Measurements from ENCODE around the gene KASH5.

DNA sequence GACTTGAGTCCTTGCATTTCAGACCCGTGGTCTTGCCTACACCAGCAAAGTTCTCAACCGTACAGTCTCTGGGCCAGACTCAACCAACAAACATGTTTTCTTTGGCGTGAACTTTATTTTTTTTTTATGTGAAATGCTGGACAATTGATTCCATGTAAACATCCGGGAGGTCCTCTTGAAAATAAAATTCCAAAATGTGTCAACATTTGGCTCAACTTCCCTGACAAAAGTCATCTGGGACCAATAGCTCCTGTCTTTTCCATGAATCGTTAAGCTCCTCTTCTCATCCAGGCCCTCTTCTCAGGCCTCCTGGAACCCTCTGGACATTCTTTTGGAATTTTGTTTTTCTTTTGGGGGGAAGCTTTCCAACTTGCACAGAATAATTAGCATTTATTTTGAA lies 67.7 kb downstream of the KASH5 start:
- TF ChIP-seq ZFP36 (IDR thresholded peaks at IDR 0.05; ENCODE audit: borderline replicate concordance, partially characterized antibody) (no peak), POLR2A (IDR thresholded peaks at IDR 0.05; ENCODE audit: low read length) (no peak), SMC3 (IDR thresholded peaks at IDR 0.05) (no peak), JUN (IDR thresholded peaks at IDR 0.05) (no peak), ZNF302 (CRISPR knock-in tag; IDR thresholded peaks at IDR 0.05) (no peak), RAD21 (conservative IDR thresholded peaks at IDR 0.05 in 1 of 2, IDR thresholded peaks at IDR 0.05 in 1 of 2) (no peak), BHLHE40 (IDR thresholded peaks at IDR 0.05; ENCODE audit: low read depth, low read length) (no peak), JUNB (IDR thresholded peaks at IDR 0.05) (no peak), MAZ (IDR thresholded peaks at IDR 0.05; ENCODE audit: borderline replicate concordance, low read depth, low read length) (no peak), FOSB (CRISPR knock-in tag; IDR thresholded peaks at IDR 0.05) (no peak)
- TF ChIP-seq, protein P1, sequence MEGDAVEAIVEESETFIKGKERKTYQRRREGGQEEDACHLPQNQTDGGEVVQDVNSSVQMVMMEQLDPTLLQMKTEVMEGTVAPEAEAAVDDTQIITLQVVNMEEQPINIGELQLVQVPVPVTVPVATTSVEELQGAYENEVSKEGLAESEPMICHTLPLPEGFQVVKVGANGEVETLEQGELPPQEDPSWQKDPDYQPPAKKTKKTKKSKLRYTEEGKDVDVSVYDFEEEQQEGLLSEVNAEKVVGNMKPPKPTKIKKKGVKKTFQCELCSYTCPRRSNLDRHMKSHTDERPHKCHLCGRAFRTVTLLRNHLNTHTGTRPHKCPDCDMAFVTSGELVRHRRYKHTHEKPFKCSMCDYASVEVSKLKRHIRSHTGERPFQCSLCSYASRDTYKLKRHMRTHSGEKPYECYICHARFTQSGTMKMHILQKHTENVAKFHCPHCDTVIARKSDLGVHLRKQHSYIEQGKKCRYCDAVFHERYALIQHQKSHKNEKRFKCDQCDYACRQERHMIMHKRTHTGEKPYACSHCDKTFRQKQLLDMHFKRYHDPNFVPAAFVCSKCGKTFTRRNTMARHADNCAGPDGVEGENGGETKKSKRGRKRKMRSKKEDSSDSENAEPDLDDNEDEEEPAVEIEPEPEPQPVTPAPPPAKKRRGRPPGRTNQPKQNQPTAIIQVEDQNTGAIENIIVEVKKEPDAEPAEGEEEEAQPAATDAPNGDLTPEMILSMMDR (IDR thresholded peaks at IDR 0.05) = no peak
- TF ChIP-seq, protein P2, sequence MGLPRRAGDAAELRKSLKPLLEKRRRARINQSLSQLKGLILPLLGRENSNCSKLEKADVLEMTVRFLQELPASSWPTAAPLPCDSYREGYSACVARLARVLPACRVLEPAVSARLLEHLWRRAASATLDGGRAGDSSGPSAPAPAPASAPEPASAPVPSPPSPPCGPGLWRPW (IDR thresholded peaks at IDR 0.05) = no peak
- TF ChIP-seq, protein P3, sequence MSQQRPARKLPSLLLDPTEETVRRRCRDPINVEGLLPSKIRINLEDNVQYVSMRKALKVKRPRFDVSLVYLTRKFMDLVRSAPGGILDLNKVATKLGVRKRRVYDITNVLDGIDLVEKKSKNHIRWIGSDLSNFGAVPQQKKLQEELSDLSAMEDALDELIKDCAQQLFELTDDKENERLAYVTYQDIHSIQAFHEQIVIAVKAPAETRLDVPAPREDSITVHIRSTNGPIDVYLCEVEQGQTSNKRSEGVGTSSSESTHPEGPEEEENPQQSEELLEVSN (IDR thresholded peaks at IDR 0.05; ENCODE audit: borderline replicate concordance, low read depth) = no peak

All from A549 (cell line).